Epithelial cell of esophagus (primary cell): ENCODE results near the gene EGFR.

Experiments
- DNase-seq: peaks from one replicate; pipeline ENCODE4 v3.0.0; 2010; ENCODE audit warnings: low read depth
- H3K4me3 ChIP-seq: 2 replicates; pipeline ENCODE4 v1.5.1; 2011; ENCODE audit warnings: mild to moderate bottlenecking, low read length, control low read depth
- TF ChIP-seq, protein P1 (sequence below): IDR thresholded peaks from 2 replicates; pipeline ENCODE4 v1.5.1; 2011; ENCODE audit warnings: low read depth, mild to moderate bottlenecking, low read length, control low read depth, inconsistent platforms; ENCODE audit not compliant: insufficient read depth; ENCODE audit errors: missing control alignments

The EGFR gene

DNA sequence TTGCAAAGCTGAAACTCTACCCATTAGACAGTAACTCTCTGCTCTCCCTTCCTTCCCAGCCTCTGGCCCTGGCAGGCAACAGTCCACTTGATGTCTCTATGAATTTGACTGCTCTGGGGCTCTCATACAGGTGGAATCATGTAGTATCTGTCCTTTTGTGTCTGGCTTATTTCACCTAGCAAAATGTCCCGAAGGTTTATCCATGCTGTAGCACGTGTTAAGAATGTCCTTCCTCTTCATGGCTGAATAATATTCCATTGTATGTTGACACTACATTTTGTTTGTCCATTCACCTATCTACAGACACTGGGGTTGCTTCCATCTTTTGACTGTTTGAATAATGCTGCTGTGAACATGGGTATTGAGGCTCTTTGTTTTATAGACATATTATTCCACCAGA lies 128.9 kb downstream of the EGFR start:
- TF ChIP-seq, protein P1, sequence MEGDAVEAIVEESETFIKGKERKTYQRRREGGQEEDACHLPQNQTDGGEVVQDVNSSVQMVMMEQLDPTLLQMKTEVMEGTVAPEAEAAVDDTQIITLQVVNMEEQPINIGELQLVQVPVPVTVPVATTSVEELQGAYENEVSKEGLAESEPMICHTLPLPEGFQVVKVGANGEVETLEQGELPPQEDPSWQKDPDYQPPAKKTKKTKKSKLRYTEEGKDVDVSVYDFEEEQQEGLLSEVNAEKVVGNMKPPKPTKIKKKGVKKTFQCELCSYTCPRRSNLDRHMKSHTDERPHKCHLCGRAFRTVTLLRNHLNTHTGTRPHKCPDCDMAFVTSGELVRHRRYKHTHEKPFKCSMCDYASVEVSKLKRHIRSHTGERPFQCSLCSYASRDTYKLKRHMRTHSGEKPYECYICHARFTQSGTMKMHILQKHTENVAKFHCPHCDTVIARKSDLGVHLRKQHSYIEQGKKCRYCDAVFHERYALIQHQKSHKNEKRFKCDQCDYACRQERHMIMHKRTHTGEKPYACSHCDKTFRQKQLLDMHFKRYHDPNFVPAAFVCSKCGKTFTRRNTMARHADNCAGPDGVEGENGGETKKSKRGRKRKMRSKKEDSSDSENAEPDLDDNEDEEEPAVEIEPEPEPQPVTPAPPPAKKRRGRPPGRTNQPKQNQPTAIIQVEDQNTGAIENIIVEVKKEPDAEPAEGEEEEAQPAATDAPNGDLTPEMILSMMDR: no peak
- DNase-seq: no peak
- no peak overlapping the region for H3K4me3 ChIP-seq

- TF ChIP-seq, protein P1: no peak
- DNase-seq: no peak
- H3K4me3 ChIP-seq: no peak overlapping the region
These were observed 129.8 kb downstream of the EGFR start for GRCh38 chr7:55148571-55148970.

DNA sequence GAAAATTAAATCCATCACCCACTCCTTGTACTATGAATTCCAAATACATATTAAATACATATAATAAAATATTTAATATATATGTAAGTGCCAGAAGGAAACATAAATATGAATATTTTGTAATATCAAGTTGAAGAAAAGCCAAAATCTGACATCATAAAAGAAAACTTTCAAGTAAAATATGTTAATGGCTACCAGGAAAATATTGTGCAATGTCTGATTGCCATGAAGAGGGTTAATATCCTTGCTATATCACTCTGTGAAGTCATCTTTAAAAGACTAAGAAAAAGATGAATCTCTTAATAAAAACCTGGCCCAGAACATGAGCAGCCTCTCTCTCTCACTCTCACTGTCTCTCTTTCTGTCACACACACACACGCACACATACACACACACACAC lies 130.2 kb downstream of the EGFR start:
- TF ChIP-seq, protein P1: no peak
- no peak for DNase-seq
- H3K4me3 ChIP-seq: no peak overlapping the region

DNA sequence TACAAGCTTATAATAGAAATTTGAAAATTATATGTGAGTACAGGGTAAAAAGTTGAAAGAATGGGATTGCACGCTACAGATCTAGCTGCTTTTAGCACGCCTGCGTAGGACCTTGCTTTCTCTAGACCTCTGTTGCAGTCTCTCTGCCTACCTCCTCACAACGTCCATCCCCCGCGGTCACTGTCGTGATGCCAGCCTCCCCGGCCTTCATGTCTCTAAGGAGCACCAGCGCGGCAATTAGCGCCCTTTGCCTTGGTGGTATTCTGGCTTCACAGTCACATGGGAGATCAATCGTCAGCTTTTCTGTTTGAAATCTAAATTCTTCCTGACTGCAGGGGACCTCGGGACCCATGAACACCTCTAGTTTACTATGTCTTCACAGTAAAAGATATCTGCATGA lies 131.3 kb downstream of the EGFR start:
- no peak for DNase-seq
- no peak overlapping the region for H3K4me3 ChIP-seq
- TF ChIP-seq, protein P1: no peak

DNA sequence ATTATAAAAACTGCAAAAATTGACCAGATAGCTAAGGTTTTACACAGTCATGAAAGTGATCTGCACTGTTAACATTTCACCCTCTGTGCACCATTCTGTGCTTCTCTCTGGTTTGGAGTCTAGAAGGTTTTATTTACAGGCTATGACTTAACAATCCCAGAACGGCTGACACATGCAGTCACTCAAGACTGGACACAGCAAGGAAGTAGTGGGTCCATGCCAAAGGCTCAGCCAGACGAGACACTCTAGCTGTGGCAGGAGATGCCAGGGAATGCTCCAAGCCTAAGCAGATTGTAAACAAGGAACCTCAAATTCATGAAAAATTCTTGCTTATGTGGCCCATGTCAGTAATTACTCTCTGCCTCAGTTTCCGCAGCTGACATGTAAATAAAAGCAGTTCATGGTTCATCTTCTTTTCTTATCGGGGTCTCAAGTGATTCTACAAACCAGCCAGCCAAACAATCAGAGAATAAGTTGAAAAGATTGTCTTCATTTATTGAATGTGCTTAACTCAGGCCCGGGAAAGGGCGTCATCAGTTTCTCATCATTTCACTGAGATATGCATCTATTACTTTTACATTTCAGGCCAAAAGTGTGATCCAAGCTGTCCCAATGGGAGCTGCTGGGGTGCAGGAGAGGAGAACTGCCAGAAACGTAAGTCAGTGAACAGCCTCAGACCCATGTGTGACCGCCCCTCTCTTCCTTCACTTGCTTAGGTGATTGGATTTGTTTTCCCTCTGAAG lies 132.1 kb downstream of the EGFR start:
- DNase-seq: no peak
- no peak overlapping the region for H3K4me3 ChIP-seq
- TF ChIP-seq, protein P1: no peak

DNA sequence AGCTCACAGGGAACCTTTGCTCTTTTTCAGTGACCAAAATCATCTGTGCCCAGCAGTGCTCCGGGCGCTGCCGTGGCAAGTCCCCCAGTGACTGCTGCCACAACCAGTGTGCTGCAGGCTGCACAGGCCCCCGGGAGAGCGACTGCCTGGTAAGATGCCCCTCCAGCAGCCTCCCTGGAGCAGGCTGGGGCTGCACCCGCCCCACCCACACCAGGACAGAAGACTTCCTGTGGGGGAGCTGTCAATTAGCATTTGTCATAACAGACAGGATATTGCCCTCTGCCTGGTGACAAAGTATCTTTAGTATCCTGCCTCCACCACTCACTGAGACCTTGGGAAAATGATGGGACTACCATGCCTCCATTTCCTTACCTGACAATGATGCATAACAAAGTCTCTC lies 133.7 kb downstream of the EGFR start:
- DNase-seq: no peak
- H3K4me3 ChIP-seq: no peak overlapping the region
- TF ChIP-seq, protein P1: no peak

DNA sequence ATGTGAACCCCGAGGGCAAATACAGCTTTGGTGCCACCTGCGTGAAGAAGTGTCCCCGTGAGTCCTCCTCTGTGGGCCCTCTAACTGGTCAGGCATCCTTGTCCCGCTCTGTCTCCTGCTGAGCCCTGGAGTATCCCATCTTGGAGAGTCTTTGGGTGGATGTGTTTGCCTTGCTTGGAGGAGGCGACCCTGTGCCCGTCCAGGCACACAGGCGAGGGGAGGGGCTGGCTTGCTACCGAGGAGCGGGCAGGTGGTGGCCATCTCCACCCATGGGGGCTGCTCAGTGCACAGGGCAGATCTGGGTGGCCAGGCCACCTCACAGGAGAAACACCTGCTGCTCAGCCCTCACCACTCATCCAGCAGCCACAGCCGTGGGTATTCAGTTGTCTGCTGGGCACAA lies 135.3 kb downstream of the EGFR start:
- H3K4me3 ChIP-seq: no peak overlapping the region
- no peak for DNase-seq
- TF ChIP-seq, protein P1: no peak
